Measurements from ENCODE around the gene DHRS4. TPM values are rescaled to one million over a fixed set of nuclear protein-coding genes. Genes with fewer than 3 reads are reported as not detected.
"Not testable (repeated sequence)": the region's sequence is repeated elsewhere in the genome, so short reads cannot be mapped to it uniquely, and the experiment has no call there.

DHRS4 gene
- total RNA-seq, 1 donor from 2014 or later, result 25.8 TPM

GRCh38 chr14:24001078-24001477 is 47.5 kb downstream of the DHRS4 start:
- DNase-seq; H3K4me1 ChIP-seq; H3K27ac ChIP-seq; intact Hi-C loops (cut with DNase I); ATAC-seq; H3K27me3 ChIP-seq; H3K36me3 ChIP-seq; H3K4me3 ChIP-seq; H3K9me3 ChIP-seq: not testable (repeated sequence)

- intact Hi-C loops (cut with DNase I); H3K27ac ChIP-seq; H3K9me3 ChIP-seq; DNase-seq; H3K4me1 ChIP-seq; H3K36me3 ChIP-seq; H3K27me3 ChIP-seq; H3K4me3 ChIP-seq: not testable (repeated sequence)
- ATAC-seq, result peak; percentile 74
These were observed 48.1 kb downstream of the DHRS4 start for GRCh38 chr14:24001679-24002078.

- peak; percentile 58 for ATAC-seq
- Histone ChIP-seq H3K27ac (peak overlapping the region; percentile 42), H3K4me3 (peak overlapping the region; percentile 56)
- H3K4me1 ChIP-seq; H3K36me3 ChIP-seq; intact Hi-C loops (cut with DNase I); H3K27me3 ChIP-seq; H3K9me3 ChIP-seq; DNase-seq: not testable (repeated sequence)
These were observed 52.9 kb downstream of the DHRS4 start for GRCh38 chr14:24006471-24006816.

GRCh38 chr14:24006817-24007652 is 53.5 kb downstream of the DHRS4 start:
- intact Hi-C loops (cut with DNase I); H3K27me3 ChIP-seq; H3K36me3 ChIP-seq; H3K9me3 ChIP-seq; H3K4me1 ChIP-seq: not testable (repeated sequence)
- ATAC-seq (peak; percentile 97), DNase-seq (peak; percentile 83)
- Histone ChIP-seq H3K4me3 (peak overlapping the region; percentile 56), H3K27ac (peak overlapping the region; percentile 42)

DNA sequence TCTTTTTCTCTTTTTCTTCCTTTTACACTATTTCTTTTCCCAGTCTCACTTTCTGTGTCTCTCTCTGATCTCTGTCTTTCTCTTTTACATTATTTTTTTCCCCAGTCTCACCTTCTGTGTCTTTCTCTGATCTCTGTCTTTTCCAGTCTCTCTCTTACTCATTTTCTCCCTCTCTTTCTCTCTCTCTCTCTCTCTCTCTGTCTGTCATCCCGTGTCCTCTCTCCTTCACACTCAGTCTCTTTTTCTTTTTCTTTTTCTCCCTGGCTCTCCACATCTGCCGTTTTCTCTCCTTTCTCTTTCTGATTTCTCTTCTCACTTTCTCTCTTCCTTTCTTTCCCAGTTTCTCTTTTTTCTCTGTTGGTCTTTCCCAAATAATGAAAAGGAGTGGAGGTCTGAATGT is 57.5 kb downstream of the DHRS4 start:
- intact Hi-C loops (cut with DNase I), result no loop called here
- TF ChIP-seq CTCF (IDR thresholded peaks at IDR 0.05), result no peak
- no peak for ATAC-seq

DNA sequence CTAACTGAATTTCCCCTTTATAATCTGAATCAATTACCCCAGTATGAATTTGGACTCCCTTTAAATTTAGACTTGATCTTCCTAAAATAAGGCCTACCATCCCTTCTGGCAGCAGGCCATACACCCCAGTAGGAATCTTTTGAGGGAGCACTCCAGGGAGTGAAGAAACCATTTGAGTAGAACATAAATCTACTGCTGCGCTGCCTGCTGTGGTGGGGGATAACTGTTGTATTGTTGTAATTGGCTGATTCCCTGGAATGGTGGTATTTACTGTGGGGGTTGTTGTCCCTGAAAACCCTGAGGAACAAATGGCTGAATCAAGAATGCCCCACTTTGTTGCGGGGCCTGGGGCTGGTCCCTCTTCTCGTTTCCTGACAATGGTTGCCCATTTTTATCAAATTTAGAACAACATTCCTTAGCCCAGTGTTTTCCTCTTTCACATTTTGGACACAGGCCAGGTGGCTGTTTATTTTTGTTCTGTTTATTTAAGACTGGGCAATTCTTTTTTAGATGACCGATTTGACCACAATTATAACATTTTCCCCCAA is 59.2 kb downstream of the DHRS4 start:
- H3K4me3 ChIP-seq; H3K4me1 ChIP-seq; ATAC-seq; intact Hi-C loops (cut with DNase I); H3K27me3 ChIP-seq; DNase-seq; H3K36me3 ChIP-seq; H3K9me3 ChIP-seq: not testable (repeated sequence)
- peak overlapping the region; percentile 14 for H3K27ac ChIP-seq

More for the DNA sequence above, 57.5 kb downstream of the DHRS4 start:
- DNase-seq, result no peak
- Histone ChIP-seq H3K27me3 (no peaks in the 10 kb centered on the region), H3K4me1 (no peaks in the 10 kb centered on the region), H3K9me3 (no peaks in the 10 kb centered on the region), H3K27ac (no peak overlapping the region), H3K36me3 (no peaks in the 10 kb centered on the region), H3K4me3 (no peak overlapping the region)

- Histone ChIP-seq H3K27me3 (no peaks in the 10 kb centered on the region), H3K9me3 (no peaks in the 10 kb centered on the region), H3K27ac (no peak overlapping the region), H3K4me3 (no peak overlapping the region), H3K4me1 (no peaks in the 10 kb centered on the region), H3K36me3 (no peaks in the 10 kb centered on the region)
- intact Hi-C loops (cut with DNase I), result no loop called here
- DNase-seq (no peak), ATAC-seq (peak; percentile 96)
- TF ChIP-seq CTCF (IDR thresholded peaks at IDR 0.05), result peak; percentile 91
These were observed 60.3 kb downstream of the DHRS4 start for GRCh38 chr14:24013654-24014514.

- ATAC-seq, H3K27me3 ChIP-seq, H3K36me3 ChIP-seq, DNase-seq, H3K9me3 ChIP-seq, H3K4me3 ChIP-seq, H3K4me1 ChIP-seq, H3K27ac ChIP-seq: not testable (repeated sequence)
- intact Hi-C loops (cut with DNase I), result loop anchor here (5.0 kb wide), 1 partner anchor 43 kb away; no protein-coding TSS in a partner anchor
These were observed 62.2 kb downstream of the DHRS4 start for GRCh38 chr14:24015745-24016144.

Other genes with a start within 250 kb of the DHRS4 start
- gene DHRS4L2, start 35.2 kb downstream of the DHRS4 start, total RNA-seq, result 16.3 TPM
- 0.96 TPM for gene CARMIL3, start 98.2 kb downstream of the DHRS4 start, total RNA-seq
- not detected for gene CPNE6, start 117.8 kb downstream of the DHRS4 start, total RNA-seq
- gene PCK2, start 140.5 kb downstream of the DHRS4 start, total RNA-seq, result 39.9 TPM
- gene DCAF11, start 161.0 kb downstream of the DHRS4 start, total RNA-seq, result 57.8 TPM
- 2.8 TPM for gene NRL, start 161.2 kb downstream of the DHRS4 start, total RNA-seq
- gene FITM1, start 176.9 kb downstream of the DHRS4 start, total RNA-seq, result 1.1 TPM
- gene PSME1, start 182.4 kb downstream of the DHRS4 start, total RNA-seq, result 171 TPM
- 10.5 TPM for gene EMC9, start 187.8 kb downstream of the DHRS4 start, total RNA-seq
- gene PSME2, start 192.8 kb downstream of the DHRS4 start, total RNA-seq, result 138 TPM
- gene RNF31, start 193.7 kb downstream of the DHRS4 start, total RNA-seq, result 52.3 TPM
- gene IRF9, start 207.5 kb downstream of the DHRS4 start, total RNA-seq, result 123 TPM
- 18.5 TPM for gene REC8, start 218.3 kb downstream of the DHRS4 start, total RNA-seq
- gene IPO4, start 235.0 kb downstream of the DHRS4 start, total RNA-seq, result 25.1 TPM
- 52.0 TPM for gene TM9SF1, start 241.7 kb downstream of the DHRS4 start, total RNA-seq

Measured in upper lobe of right lung (tissue), 1 donor.